ENCODE data around the gene CREBBP.

GRCh38 chr16:3849751-3850543 is 30.6 kb downstream of the CREBBP start:
- TF ChIP-seq, protein P1, sequence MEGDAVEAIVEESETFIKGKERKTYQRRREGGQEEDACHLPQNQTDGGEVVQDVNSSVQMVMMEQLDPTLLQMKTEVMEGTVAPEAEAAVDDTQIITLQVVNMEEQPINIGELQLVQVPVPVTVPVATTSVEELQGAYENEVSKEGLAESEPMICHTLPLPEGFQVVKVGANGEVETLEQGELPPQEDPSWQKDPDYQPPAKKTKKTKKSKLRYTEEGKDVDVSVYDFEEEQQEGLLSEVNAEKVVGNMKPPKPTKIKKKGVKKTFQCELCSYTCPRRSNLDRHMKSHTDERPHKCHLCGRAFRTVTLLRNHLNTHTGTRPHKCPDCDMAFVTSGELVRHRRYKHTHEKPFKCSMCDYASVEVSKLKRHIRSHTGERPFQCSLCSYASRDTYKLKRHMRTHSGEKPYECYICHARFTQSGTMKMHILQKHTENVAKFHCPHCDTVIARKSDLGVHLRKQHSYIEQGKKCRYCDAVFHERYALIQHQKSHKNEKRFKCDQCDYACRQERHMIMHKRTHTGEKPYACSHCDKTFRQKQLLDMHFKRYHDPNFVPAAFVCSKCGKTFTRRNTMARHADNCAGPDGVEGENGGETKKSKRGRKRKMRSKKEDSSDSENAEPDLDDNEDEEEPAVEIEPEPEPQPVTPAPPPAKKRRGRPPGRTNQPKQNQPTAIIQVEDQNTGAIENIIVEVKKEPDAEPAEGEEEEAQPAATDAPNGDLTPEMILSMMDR (IDR thresholded peaks at IDR 0.05): no peak
- TF ChIP-seq POLR2A (IDR thresholded peaks at IDR 0.05) (no peak), POLR2AphosphoS5 (IDR thresholded peaks at IDR 0.05) (no peak), EP300 (IDR thresholded peaks at IDR 0.05) (no peak)
